GM18907 (cell line): ENCODE measurements around the gene OR4D6.
"Not testable (repeated sequence)": the region's sequence is repeated elsewhere in the genome, so short reads cannot be mapped to it uniquely, and the experiment has no call there.

Experiments used
- ATAC-seq: cut with Tn5 transposase; IDR thresholded peaks from one replicate; pipeline ENCODE4 v1.9.1; 2021; ENCODE audit warnings: mild to moderate bottlenecking, moderate library complexity; ENCODE audit not compliant: unreplicated experiment

The OR4D6 gene

GRCh38 chr11:59456661-59457060 lies at the start of gene OR4D6:
TSS of gene OR4D6 (plus strand) at chr11:59456961. CDS start at chr11:59456961, 0 bp downstream.
- ATAC-seq = no peak

GRCh38 chr11:59413646-59414045 lies 43.1 kb upstream of the OR4D6 start:
- no peak for ATAC-seq

- no peak for ATAC-seq
Observed at GRCh38 chr11:59415111-59415510, 41.6 kb upstream of the OR4D6 start.

DNA sequence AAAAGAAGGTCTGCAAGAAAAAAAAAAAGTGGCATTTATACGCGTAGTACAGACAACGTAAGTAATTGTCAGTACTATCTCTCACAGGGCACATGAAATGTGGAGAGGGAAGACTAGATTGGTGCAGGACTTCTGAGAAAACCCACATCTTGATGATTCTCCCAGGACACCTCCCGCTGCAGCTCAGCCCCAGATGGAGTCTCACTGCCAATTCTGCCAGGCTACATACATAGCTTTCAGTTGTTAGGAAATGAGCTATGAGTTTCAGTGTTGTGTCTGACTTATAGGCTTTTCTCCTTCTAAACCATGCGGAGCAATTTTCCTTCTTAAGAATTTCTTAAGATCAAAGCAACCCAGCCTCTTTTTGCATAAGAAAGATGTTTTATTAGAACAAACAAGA lies 40.1 kb upstream of the OR4D6 start:
- no peak for ATAC-seq

- no peak for ATAC-seq
Observed at GRCh38 chr11:59417023-59417422, 39.7 kb upstream of the OR4D6 start.

DNA sequence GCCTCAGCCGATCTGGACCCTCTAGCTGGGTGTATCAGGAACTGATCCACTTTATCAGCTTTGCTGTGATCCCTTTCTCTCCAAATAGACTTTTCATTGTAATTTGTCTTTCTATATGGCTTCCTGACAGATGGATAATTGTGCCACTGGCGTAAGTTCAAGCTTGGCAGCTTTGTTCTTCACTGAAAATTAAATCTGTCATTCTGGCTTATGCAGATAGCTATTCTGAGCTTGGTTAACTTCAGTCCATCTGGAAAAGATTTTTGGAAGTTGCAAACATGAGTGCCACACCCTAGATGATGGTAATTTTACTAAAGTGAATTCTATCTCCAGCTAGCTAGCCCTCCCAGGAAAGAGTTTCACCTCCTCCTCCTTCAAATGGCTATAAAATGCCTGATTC lies 38.6 kb upstream of the OR4D6 start:
- no peak for ATAC-seq

DNA sequence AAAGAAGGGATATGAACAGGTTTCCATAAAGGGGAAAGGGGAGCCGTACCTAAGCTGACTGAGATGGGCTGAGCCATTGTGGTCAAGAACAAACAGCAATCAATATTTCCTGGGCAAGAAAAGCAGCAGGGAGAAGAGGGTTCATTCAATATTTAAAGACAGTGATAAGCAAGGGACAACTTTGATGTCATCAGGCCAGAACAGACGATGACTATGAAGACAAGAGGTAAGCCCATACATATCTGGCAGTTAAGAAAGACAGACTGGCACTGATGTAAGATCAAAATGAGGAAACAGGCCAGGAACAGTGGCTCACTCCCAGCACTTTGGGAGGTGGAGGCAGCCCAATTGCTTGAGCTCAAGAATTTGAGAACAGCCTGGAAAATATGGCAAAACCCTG lies 32.9 kb upstream of the OR4D6 start:
- ATAC-seq = no peak

- ATAC-seq = no peak
Observed at GRCh38 chr11:59425131-59425530, 31.6 kb upstream of the OR4D6 start.

DNA sequence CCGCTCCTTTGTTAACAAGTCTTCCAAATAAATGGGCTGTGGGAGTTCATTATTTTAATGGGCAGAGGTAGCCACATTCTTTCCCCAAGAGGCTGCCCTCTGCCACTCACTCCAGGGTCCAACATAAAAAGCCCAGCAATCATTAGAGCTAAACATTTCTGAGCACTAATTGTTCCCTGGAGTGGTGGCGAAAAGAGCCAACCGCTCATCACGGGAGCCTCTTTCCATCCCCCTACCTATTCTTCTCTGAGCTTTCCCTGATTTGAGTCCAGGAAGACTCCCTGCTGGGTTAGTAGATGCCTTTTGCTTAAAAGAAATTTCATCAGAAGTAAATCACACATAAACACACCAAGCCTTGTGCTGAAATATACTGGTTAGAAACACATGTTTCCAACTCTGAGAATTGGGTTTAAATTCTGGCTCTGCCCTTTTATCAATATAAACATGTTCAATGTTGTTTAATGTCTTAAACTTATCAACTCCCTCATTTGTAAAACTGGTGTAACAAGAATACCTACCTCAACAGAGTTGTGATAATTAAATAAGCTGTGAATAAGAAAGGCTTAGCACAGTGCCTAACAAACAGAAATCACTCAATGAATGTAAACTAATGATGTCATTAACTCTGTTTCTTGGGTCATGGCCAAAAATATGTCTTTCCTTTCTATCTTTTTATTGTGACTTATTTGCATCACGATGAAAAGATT lies 30.2 kb upstream of the OR4D6 start, which contains the start of gene OR5A2:
TSS of gene OR5A2 (minus strand) at position 53 of the 707 bp plus-strand sequence. CDS start 3,460 bp downstream, outside the sequence.
- ATAC-seq = no peak

DNA sequence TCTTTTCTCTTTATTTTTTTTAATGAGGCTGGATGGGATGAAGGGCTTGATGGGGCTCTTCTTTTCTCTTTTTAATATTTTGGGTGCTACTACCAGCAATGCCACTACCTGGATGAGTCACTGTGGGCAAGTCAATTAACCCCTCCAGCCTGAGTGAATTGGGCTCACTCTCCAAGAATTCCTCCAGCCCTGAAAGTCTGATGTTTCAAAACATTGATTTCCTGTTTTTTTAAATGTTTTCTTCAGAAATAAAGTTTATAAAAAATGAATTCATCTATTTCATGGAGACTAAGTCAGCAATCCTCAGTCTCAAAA lies 29.7 kb upstream of the OR4D6 start:
- no peak for ATAC-seq

DNA sequence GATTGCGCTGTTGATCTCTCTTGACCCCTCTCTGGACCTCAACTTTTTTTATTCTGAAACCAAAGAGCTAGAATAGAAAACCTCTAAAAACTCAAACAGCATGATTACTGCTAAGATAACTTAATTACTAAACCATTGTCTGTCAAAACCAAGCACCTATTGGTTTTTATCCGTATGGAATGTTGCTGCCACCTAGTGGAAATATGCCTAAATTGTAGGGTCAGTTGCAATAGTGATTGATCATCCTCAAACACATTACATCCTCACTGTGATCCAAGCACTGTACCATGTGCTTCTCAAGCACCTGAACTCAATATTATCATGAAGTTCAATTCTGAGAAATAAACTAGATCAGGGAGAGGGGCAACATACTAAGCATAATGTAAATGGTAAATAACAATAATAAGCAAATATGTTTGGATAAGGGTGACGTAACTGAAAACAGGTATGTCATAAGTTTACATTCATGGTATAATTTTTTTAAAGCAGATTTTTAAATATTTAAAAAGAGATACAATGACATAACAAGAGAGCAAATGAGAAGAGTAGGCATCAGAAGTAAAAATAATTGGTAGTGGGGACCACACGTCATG lies 26.7 kb upstream of the OR4D6 start:
- ATAC-seq = peak; percentile 78

GRCh38 chr11:59436169-59436568 lies 20.6 kb upstream of the OR4D6 start, which contains the start of gene OR5A1:
TSS of gene OR5A1 (plus strand) at chr11:59436469. CDS start at chr11:59443169, 6,700 bp downstream.
- no peak for ATAC-seq

- no peak for ATAC-seq
Observed at GRCh38 chr11:59437770-59438169, 19.0 kb upstream of the OR4D6 start.

- not testable (repeated sequence) for ATAC-seq
Observed at GRCh38 chr11:59445624-59446023, 11.1 kb upstream of the OR4D6 start.

DNA sequence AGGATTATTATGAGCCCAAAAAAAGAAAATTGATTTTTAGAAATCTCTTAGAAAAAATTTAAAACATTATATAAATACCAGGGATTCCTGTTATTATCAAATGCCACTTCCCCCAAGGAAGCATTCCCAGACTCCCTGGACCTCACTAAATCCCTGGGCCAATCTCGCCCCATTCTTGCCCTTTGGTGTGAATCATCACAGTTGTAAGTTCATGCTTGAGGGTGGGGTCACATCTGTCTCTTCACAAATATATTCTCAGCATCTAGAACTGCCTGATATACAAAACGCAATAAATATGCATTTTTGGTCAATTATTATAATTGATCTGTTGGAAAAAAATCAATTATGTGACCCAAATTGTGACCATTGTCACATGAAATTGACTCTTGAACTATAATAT lies 8.3 kb upstream of the OR4D6 start:
- ATAC-seq = no peak

DNA sequence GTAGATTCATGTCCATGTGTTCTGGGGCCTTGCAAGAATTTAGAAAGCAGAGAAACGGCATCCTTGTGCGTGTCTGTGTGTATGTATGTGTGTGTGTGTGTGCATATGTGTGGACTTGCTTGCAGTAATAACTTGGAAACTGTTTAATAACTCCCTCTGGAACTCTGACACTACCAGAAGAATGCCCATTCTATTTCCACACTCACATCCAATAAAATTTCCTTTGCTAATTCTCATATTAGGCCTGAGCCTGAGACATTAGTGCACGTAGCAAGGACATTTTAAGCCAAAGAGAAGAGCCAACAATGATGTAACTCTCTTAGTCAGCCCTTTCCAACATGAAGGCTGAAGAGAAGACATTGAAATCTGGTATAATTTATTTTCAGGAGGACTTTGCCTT lies 3.2 kb downstream of the OR4D6 start:
- no peak for ATAC-seq

GRCh38 chr11:59463190-59463641 lies 6.5 kb downstream of the OR4D6 start:
- no peak for ATAC-seq

GRCh38 chr11:59473015-59473414 lies 16.3 kb downstream of the OR4D6 start, which contains the start of gene OR4D10:
TSS of gene OR4D10 (plus strand) at chr11:59473315. CDS start at chr11:59477430, 4,115 bp downstream.
- ATAC-seq = no peak

DNA sequence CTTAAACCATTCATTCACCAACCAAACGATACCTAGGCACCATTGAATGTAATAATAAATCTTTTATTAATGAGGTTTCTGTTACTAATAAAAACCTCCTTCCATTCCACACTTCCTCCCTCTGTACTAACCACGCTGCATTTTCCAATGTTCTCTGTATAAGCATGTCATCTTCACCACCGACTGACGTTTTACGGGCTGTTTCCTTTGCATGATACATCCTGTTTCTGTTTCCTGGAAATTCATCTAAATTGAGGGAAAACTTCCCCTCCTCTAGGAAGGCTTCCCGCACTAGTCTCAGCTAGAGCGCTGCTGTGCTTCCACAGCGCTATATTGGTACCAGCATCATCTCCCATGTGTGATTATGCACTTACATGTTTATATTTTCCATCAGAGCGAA lies 18.4 kb downstream of the OR4D6 start:
- no peak for ATAC-seq

- ATAC-seq = no peak
Observed at GRCh38 chr11:59479906-59480305, 23.1 kb downstream of the OR4D6 start.

DNA sequence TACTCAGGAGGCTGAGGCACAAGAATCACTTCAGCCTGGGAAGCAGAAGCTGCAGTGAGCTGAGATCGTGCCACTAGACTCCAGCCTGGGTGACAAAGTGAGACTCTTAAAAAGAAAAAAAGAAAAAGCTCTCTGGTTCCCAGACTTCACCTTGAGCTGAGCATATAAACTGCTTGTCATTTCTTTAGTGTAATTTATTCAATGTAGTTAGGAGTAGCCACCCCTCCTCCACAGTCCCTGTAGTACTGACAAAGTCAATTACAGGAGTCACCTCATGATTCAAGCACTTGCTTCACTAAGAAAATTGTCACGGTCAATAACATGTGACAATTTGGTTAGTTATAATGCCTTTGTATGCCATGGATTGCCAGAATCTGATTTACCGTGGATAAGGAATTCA lies 23.6 kb downstream of the OR4D6 start:
- no peak for ATAC-seq

GRCh38 chr11:59501931-59502330 lies 45.2 kb downstream of the OR4D6 start:
- ATAC-seq = no peak
